ENCODE measurements around the gene DUS1L. TPM values are rescaled to one million over a fixed set of nuclear protein-coding genes. Genes with fewer than 3 reads are reported as not detected.

The DUS1L gene
- total and polyA plus RNA-seq, 2 donors (not counting 1 experiment from before 2014, with no cell fraction given), result 109 to 241 TPM

DNA sequence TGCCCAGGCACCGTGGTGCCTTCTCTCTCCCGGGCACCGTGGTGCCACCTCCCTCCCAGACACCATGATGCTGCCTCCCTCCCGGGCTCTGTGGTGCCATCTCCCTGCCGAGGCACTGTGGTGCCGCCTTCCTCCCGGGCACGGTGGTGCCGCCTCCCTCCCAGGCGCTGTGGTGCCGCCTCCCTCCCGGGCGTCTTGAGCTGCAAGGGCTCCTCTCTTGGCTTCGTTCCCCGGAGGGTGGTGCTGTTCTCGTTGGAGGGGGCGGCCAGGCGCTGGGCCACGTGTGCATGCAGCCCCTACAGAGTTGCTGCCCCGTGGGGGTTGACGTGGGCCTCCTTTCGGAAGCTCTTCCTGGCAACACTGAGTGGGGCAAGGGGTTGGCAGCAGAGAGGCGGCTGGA lies 51.2 kb downstream of the DUS1L start:
- TF ChIP-seq EZH2 (IDR thresholded peaks at IDR 0.05; ENCODE audit: borderline replicate concordance, insufficient read depth, low read depth, low read length, poor library complexity, severe bottlenecking), result no peak
- no peak for TF ChIP-seq CTCF (IDR thresholded peaks at IDR 0.05)
- ChIA-PET CTCF (no interaction called here), POLR2A (no interaction called here)
- no peak overlapping the region for H3K27ac Mint-ChIP-seq
- no peak for DNase-seq
- H3K27ac ChIP-seq (ENCODE audit: low read length in 2 of 2), result no peak overlapping the region
- no peaks in the 10 kb centered on the region for H3K79me2 ChIP-seq (ENCODE audit: control insufficient read depth, insufficient read depth, low read length)
- no peak overlapping the region for H3K4me3 ChIP-seq (ENCODE audit: control extremely low read depth in 1 of 5, extremely low read depth in 1 of 5, insufficient read depth in 1 of 5, low read depth in 2 of 5, low read length in 4 of 5)
- H3K27me3 Mint-ChIP-seq, result no peaks in the 10 kb centered on the region
- no peaks in the 10 kb centered on the region for H3K4me1 Mint-ChIP-seq
- no peaks in the 10 kb centered on the region for H3K4me1 ChIP-seq (ENCODE audit: control insufficient read depth in 2 of 2, insufficient read depth in 2 of 2, low read length in 2 of 2)
- no peak for ATAC-seq (ENCODE audit: low read depth)
- 81% methylated on average over 23 of the region's 23 CpGs for WGBS (ENCODE audit: insufficient coverage)
- H3K4me3 Mint-ChIP-seq, result no peak overlapping the region
- intact Hi-C loops (cut with micrococcal nuclease), result no loop called here
- no peaks in the 10 kb centered on the region for H3K27me3 ChIP-seq (replicated peaks in 1 of 4; ENCODE audit: control extremely low read depth in 1 of 4, control insufficient read depth in 3 of 4, insufficient read depth in 4 of 4, low read length in 3 of 4)
- peaks cover 0 to 9% of the 10 kb centered on the region in 2 experiments for H3K36me3 ChIP-seq (replicated peaks in 1 of 2; ENCODE audit: control extremely low read depth in 1 of 2, control insufficient read depth in 1 of 2, extremely low read depth in 1 of 2, insufficient read depth in 2 of 2, low read length in 1 of 2)
- no peak overlapping the region for H3K9ac ChIP-seq (ENCODE audit: low read length)
- no peak overlapping the region for H2AFZ ChIP-seq (ENCODE audit: insufficient read depth, low read depth, low read length, poor library complexity, severe bottlenecking)
- no peaks in the 10 kb centered on the region for H3K9me3 Mint-ChIP-seq (ENCODE audit: insufficient read depth)
- no peak overlapping the region for H3K4me2 ChIP-seq (replicated peaks; ENCODE audit: low read depth, low read length, poor library complexity, severe bottlenecking)
- H4K20me1 ChIP-seq (ENCODE audit: control insufficient read depth, insufficient read depth, low read length, poor library complexity, severe bottlenecking), result no peaks in the 10 kb centered on the region
- H3K9me3 ChIP-seq (ENCODE audit: control extremely low read depth in 1 of 3, control insufficient read depth in 2 of 3, insufficient read depth in 1 of 3, low read length in 2 of 3), result no peaks in the 10 kb centered on the region

DNA sequence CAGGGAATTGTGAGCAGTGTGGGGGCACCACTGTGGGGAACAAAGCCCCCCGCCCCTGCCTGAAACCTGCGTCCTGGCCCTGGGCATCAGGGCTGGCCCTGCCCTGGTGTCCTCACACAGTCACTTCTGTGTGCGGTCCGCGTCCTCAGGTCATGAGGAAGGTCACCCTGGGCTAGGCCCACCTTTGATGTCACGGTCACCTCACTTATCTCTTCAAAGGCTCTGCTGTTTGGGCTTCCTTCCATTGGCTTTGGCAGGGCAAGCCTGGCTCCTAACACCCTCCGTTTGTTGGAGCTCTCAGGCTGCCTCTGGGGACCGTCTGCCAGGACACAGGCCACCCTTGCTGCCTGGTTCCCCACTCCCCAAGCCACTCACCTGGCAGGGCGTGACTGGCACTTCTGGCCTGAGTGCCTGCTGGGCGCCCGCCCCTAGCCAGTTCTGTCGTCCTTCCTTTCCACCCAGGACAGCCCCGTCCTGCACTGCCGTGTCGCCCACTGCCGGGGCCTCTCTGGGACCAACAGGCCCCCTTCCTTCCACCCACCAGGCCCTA lies 51.8 kb downstream of the DUS1L start:
- no peak overlapping the region for H3K27ac Mint-ChIP-seq
- H3K4me3 ChIP-seq (ENCODE audit: control extremely low read depth in 1 of 5, extremely low read depth in 1 of 5, insufficient read depth in 1 of 5, low read depth in 2 of 5, low read length in 4 of 5), result no peak overlapping the region
- ATAC-seq (ENCODE audit: low read depth) (no peak), DNase-seq (no peak)
- H3K9me3 Mint-ChIP-seq (ENCODE audit: insufficient read depth), result no peaks in the 10 kb centered on the region
- no peaks in the 10 kb centered on the region for H3K27me3 Mint-ChIP-seq
- no peaks in the 10 kb centered on the region for H3K9me3 ChIP-seq (ENCODE audit: control extremely low read depth in 1 of 3, control insufficient read depth in 2 of 3, insufficient read depth in 1 of 3, low read length in 2 of 3)
- H4K20me1 ChIP-seq (ENCODE audit: control insufficient read depth, insufficient read depth, low read length, poor library complexity, severe bottlenecking), result no peaks in the 10 kb centered on the region
- no peak overlapping the region for H3K4me2 ChIP-seq (replicated peaks; ENCODE audit: low read depth, low read length, poor library complexity, severe bottlenecking)
- POLR2A ChIA-PET, result no interaction called here
- no peak overlapping the region for H2AFZ ChIP-seq (ENCODE audit: insufficient read depth, low read depth, low read length, poor library complexity, severe bottlenecking)
- H3K36me3 ChIP-seq (replicated peaks in 1 of 2; ENCODE audit: control extremely low read depth in 1 of 2, control insufficient read depth in 1 of 2, extremely low read depth in 1 of 2, insufficient read depth in 2 of 2, low read length in 1 of 2), result peaks cover 0 to 9% of the 10 kb centered on the region in 2 experiments
- no peak overlapping the region for H3K27ac ChIP-seq (ENCODE audit: low read length in 2 of 2)
- CTCF ChIA-PET, result no interaction called here
- no peak overlapping the region for H3K9ac ChIP-seq (ENCODE audit: low read length)
- TF ChIP-seq EZH2 (IDR thresholded peaks at IDR 0.05; ENCODE audit: borderline replicate concordance, insufficient read depth, low read depth, low read length, poor library complexity, severe bottlenecking), result no peak
- no peak for TF ChIP-seq CTCF (IDR thresholded peaks at IDR 0.05)
- H3K4me1 ChIP-seq (ENCODE audit: control insufficient read depth in 2 of 2, insufficient read depth in 2 of 2, low read length in 2 of 2), result no peaks in the 10 kb centered on the region
- WGBS (ENCODE audit: insufficient coverage), result 95% methylated on average over 14 of the region's 16 CpGs
- no peaks in the 10 kb centered on the region for H3K4me1 Mint-ChIP-seq
- intact Hi-C loops (cut with micrococcal nuclease), result no loop called here
- H3K79me2 ChIP-seq (ENCODE audit: control insufficient read depth, insufficient read depth, low read length), result no peaks in the 10 kb centered on the region
- H3K27me3 ChIP-seq (replicated peaks in 1 of 4; ENCODE audit: control extremely low read depth in 1 of 4, control insufficient read depth in 3 of 4, insufficient read depth in 4 of 4, low read length in 3 of 4), result no peaks in the 10 kb centered on the region
- H3K4me3 Mint-ChIP-seq, result no peak overlapping the region
